Brain microvascular endothelial cell (primary cell): ENCODE measurements around the gene MYADML2.

Experiments
- DNase-seq: peaks from one replicate; pipeline ENCODE4 v3.0.0-alpha.2; 2020
- H3K27ac ChIP-seq: fragments of 250-450 bp; sonication (Bioruptor Pico); 2 replicates; pipeline ENCODE4 v1.5.1; 2020; ENCODE audit warnings: mild to moderate bottlenecking, moderate library complexity
- H3K27me3 ChIP-seq: fragments of 250-450 bp; sonication (Bioruptor Pico); replicated peaks from 2 replicates; pipeline ENCODE4 v1.5.1; 2020; ENCODE audit warnings: mild to moderate bottlenecking
- H3K36me3 ChIP-seq: fragments of 250-450 bp; sonication (Bioruptor Pico); replicated peaks from 2 replicates; pipeline ENCODE4 v1.5.1; 2020; ENCODE audit warnings: mild to moderate bottlenecking
- H3K4me3 ChIP-seq: 2 replicates; pipeline ENCODE4 v1.5.1; 2011; ENCODE audit warnings: low read depth, mild to moderate bottlenecking, control low read depth, low read length, moderate library complexity
- in situ Hi-C: cut with HindIII; loops from 2 replicates; pipeline ENCODE4 v1.10.0; 2017; ENCODE audit warnings: low sequenced_read_pairs, low pct_ligation_motif_present
- TF ChIP-seq, protein P1 (sequence below): IDR thresholded peaks from 2 replicates; pipeline ENCODE4 v1.5.1; 2011; ENCODE audit warnings: low read depth, mild to moderate bottlenecking, moderate library complexity, low read length, control low read depth, inconsistent platforms; ENCODE audit errors: missing control alignments

MYADML2 gene

DNA sequence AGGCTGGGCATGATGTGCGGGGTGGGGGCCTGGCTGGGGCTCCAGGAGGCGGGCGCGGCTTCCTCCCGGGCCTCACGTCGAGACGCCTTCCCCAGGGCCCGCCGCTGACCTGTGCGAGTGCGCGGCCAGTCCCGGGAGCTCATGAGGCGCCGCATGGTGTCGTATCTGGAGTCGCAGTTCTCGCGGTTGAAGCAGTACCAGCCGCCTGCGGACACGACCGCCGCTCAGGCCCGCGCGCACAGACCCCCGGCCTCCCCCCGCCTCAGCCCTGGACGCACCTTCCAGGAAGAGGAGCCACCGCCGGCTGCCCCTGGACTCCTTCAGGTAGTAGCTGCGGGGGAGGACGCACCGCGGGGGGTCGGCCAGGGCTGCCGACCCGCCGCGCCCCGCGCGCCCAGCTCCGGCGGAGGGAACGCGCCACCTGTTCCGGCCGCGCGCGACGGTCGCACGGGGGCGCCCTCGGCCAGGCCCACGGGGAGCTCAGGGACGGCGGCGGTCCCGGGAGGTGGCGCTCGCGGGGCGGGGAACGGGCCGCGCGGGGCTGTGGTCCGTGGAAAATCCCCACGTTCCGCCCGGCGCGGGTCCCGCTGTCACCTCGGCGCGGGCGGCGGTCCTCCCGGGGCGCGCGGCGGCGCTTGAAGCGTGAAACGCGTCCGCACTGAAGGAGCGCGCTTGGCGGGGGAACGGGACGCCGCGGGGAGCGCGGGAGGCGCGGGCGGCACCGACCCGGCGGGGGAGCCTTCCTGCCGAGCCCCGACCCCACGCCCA lies 12.5 kb upstream of the MYADML2 start:
- no peak overlapping the region for H3K27ac ChIP-seq
- H3K4me3 ChIP-seq: no peak overlapping the region
- DNase-seq: no peak
- in situ Hi-C loops: no loop called here
- TF ChIP-seq, protein P1, sequence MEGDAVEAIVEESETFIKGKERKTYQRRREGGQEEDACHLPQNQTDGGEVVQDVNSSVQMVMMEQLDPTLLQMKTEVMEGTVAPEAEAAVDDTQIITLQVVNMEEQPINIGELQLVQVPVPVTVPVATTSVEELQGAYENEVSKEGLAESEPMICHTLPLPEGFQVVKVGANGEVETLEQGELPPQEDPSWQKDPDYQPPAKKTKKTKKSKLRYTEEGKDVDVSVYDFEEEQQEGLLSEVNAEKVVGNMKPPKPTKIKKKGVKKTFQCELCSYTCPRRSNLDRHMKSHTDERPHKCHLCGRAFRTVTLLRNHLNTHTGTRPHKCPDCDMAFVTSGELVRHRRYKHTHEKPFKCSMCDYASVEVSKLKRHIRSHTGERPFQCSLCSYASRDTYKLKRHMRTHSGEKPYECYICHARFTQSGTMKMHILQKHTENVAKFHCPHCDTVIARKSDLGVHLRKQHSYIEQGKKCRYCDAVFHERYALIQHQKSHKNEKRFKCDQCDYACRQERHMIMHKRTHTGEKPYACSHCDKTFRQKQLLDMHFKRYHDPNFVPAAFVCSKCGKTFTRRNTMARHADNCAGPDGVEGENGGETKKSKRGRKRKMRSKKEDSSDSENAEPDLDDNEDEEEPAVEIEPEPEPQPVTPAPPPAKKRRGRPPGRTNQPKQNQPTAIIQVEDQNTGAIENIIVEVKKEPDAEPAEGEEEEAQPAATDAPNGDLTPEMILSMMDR: peak; percentile 44
- H3K36me3 ChIP-seq: no peaks in the 10 kb centered on the region
- peaks cover 66% of the 10 kb centered on the region for H3K27me3 ChIP-seq

DNA sequence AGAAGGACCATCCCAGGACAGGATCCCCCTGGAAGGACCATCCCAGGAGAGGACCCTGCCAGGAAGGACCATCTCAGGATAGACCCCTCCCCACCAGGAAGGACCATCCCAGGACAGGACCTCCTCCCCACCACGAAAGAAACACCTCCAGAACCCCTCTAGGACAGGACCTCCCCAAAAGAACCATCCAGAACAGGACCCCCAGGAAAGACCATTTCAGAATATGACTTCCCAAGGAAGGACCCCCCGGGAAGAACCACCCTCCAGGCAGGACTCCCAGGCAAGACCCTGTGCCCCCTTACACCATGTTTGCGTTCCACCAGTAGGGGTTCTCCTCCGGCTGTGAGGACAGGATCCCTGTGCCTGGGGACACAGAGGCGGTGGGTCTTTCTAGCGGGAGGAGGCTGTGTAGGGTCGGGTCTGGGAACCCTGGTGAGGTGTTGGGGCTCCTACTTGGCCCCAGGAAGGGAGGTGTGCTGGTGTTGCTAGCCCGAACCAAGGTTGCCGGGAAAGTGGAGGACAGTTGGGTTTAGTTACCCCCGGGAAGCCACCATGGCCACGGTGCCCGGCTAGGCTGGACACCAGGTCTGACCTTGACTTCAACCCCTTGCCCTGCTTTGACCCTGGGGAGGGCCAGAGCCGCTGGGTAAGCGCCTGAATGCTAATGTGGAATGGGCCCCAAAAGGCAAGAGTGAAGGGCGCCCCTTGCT lies 11.8 kb upstream of the MYADML2 start:
- H3K4me3 ChIP-seq: no peak overlapping the region
- no peak overlapping the region for H3K27ac ChIP-seq
- no peaks in the 10 kb centered on the region for H3K36me3 ChIP-seq
- H3K27me3 ChIP-seq: peaks cover 58% of the 10 kb centered on the region
- TF ChIP-seq, protein P1: peak; percentile 24
- in situ Hi-C loops: no loop called here
- DNase-seq: no peak

DNA sequence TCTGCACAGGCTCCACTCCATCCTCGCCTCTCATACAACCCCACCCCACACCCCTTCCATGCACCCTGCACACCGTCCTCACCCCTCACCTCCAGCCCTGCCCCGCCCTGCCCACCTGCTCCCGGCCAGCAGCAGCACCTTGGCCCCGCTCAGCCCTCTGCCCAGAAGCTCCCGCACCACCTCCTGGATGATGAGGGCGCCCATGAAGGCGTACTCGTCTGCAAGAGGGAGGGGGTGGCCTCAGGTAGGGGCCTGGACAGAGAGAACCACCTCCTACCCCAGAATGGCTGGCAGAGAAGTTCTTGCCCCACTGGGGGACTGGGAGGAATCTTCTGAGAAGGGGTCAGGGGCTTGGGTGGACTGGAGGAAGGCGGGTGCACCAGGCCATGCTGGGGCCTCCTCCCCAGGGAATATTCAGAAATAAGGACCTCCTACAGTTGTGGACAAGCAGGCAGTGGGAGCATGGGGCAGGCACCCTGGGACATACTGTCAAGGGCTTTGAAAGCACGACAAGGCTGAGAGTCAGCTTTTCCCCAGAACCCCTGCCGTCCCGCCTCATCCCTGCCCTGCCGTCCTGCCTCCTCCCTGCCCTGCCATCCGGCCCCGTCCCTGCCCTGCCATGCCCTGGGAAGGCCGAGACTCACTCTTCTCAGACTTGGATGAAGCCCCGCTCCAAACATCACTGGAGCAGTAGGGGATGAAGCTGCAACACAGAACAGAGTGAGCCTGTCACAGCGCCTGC lies 10.8 kb upstream of the MYADML2 start:
- TF ChIP-seq, protein P1: no peak
- no peak overlapping the region for H3K4me3 ChIP-seq
- in situ Hi-C loops: no loop called here
- no peaks in the 10 kb centered on the region for H3K36me3 ChIP-seq
- H3K27ac ChIP-seq: no peak overlapping the region
- H3K27me3 ChIP-seq: peaks cover 49% of the 10 kb centered on the region
- no peak for DNase-seq

DNA sequence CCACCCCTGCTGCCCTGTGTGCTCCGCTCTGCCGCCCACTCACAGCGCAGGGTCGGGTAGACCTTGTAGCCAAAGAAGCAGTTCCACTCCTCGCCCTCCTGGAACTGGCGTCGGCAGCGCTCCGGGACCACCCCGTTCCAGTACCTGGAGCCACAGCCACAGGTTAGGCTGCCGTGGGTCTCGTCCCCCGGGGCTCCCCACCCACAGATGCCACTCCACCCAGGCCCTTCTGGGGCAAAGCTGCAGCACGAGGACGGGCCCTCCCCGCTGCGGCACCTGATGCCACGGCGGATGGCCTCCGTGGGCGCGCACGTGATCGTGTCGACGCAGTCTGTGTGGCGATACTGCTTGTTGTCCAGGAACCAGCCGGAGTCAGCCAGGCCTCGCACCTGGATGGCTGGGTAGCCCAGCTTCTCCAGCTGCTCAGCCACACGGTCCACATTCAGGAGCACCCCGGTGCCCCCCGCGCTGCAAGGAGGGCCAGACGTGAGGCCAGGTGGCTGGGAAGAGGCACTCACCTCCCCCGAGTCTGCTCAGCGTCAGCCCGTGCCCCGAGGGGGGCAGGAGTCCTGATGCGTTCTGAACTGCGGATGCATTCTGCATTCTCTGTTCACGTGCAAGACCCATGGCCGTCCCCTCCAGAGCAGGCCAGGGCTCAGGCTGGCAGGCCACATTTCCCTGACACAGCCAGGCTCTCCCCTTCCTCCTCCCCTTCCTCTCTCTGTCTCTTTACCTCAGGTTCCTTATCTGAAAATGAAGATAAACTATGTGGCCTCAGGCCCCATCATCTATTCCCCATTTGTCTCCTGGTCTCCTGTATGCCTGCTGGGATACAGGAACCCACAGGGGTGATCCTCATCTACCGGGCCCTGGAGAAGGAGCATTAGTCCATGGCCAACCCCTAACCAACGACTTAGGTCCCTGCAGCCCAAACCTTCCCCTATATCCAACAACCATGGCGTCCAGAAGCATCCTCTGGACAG lies 9.9 kb upstream of the MYADML2 start:
- H3K27ac ChIP-seq: no peak overlapping the region
- H3K4me3 ChIP-seq: no peak overlapping the region
- no peak for DNase-seq
- TF ChIP-seq, protein P1: no peak
- no peaks in the 10 kb centered on the region for H3K36me3 ChIP-seq
- peaks cover 41% of the 10 kb centered on the region for H3K27me3 ChIP-seq
- in situ Hi-C loops: no loop called here
